DOHH2 (cell line): ENCODE measurements around the gene METRN.

Experiments
- H3F3A ChIP-seq: fragments of 200-600 bp; sonication (generic), shearing (Covaris generic); 2 replicates; pipeline ENCODE4 v1.6.0; 2016; ENCODE audit warnings: antibody characterized with exemption, mild to moderate bottlenecking; ENCODE audit not compliant: control insufficient read depth, insufficient read depth
- H3K27ac ChIP-seq: fragments of 200-600 bp; sonication (generic); 2 replicates; pipeline ENCODE4 v1.5.1; 2014; ENCODE audit warnings: low read depth, mild to moderate bottlenecking, low read length, moderate library complexity
- H3K27me3 ChIP-seq: fragments of 200-600 bp; sonication (generic); 2 replicates; pipeline ENCODE4 v1.6.1; 2014; ENCODE audit warnings: mild to moderate bottlenecking, low read length, mixed read lengths; ENCODE audit not compliant: control insufficient read depth
- H3K36me3 ChIP-seq: fragments of 200-600 bp; sonication (generic); 2 replicates; pipeline ENCODE4 v1.6.1; 2014; ENCODE audit warnings: mild to moderate bottlenecking, low read length, moderate library complexity, mixed read lengths; ENCODE audit not compliant: control insufficient read depth
- H3K4me1 ChIP-seq: fragments of 200-600 bp; sonication (generic); 2 replicates; pipeline ENCODE4 v1.6.1; 2014; ENCODE audit warnings: mild to moderate bottlenecking, low read length, mixed read lengths; ENCODE audit not compliant: control insufficient read depth
- H3K4me2 ChIP-seq: fragments of 200-600 bp; sonication (generic); 2 replicates; pipeline ENCODE4 v1.6.0; 2014; ENCODE audit warnings: mild to moderate bottlenecking, low read length, moderate library complexity
- H3K4me3 ChIP-seq: fragments of 200-600 bp; sonication (generic); 2 replicates; pipeline ENCODE4 v1.5.1; 2014; ENCODE audit warnings: mild to moderate bottlenecking, low read length, mixed read lengths
- H3K79me2 ChIP-seq: fragments of 200-600 bp; sonication (generic); 2 replicates; pipeline ENCODE4 v1.6.1; 2014; ENCODE audit warnings: mild to moderate bottlenecking, low read length, mixed read lengths; ENCODE audit not compliant: control insufficient read depth
- H3K9me2 ChIP-seq: fragments of 200-600 bp; sonication (generic); replicated peaks from 2 replicates; pipeline ENCODE4 v1.6.1; 2014; ENCODE audit warnings: mild to moderate bottlenecking, low read length, mixed read lengths; ENCODE audit not compliant: control insufficient read depth
- H3K9me3 ChIP-seq: fragments of 200-600 bp; sonication (generic); 2 replicates; pipeline ENCODE4 v1.6.1; 2014; ENCODE audit warnings: antibody characterized with exemption, low read length, mixed read lengths; ENCODE audit not compliant: control insufficient read depth, insufficient read depth
- H4K20me1 ChIP-seq: fragments of 200-600 bp; sonication (generic); 2 replicates; pipeline ENCODE4 v1.6.0; 2014; ENCODE audit warnings: low read depth, mild to moderate bottlenecking, antibody characterized with exemption, low read length, moderate library complexity; ENCODE audit not compliant: control insufficient read depth, insufficient read depth
- CTCF ChIP-seq: fragments of 200-600 bp; sonication (generic); IDR thresholded peaks from one replicate; pipeline ENCODE4 v1.5.1; 2014; ENCODE audit warnings: antibody characterized with exemption, mild to moderate bottlenecking, low read depth, low read length; ENCODE audit not compliant: poor library complexity, severe bottlenecking
- EZH2phosphoT487 ChIP-seq: fragments of 200-600 bp; sonication (generic); IDR thresholded peaks from 2 replicates; pipeline ENCODE4 v1.6.1; 2017; ENCODE audit warnings: borderline replicate concordance, mild to moderate bottlenecking, antibody characterized with exemption, low read length, moderate library complexity, mixed read lengths

Gene METRN

GRCh38 chr16:735982-736453 is 21.1 kb downstream of the METRN start:
- H4K20me1 ChIP-seq: no peaks in the 10 kb centered on the region
- peaks cover 87% of the 10 kb centered on the region for H3K36me3 ChIP-seq
- no peaks in the 10 kb centered on the region for H3K27me3 ChIP-seq
- no peaks in the 10 kb centered on the region for H3K9me2 ChIP-seq
- H3K9me3 ChIP-seq: no peaks in the 10 kb centered on the region
- TF ChIP-seq CTCF: no peak
- no peak for TF ChIP-seq EZH2phosphoT487
- H3K4me3 ChIP-seq: peak overlapping the region; percentile 96
- peaks cover 77% of the 10 kb centered on the region for H3K4me1 ChIP-seq
- peak overlapping the region; percentile 100 for H3K4me2 ChIP-seq
- H3F3A ChIP-seq: peaks cover 15% of the 10 kb centered on the region
- peak overlapping the region; percentile 100 for H3K27ac ChIP-seq
- H3K79me2 ChIP-seq: peaks cover 44% of the 10 kb centered on the region

- H3K4me3 ChIP-seq: peak overlapping the region; percentile 96
- TF ChIP-seq EZH2phosphoT487 (no peak), CTCF (no peak)
- H3K27me3 ChIP-seq: no peaks in the 10 kb centered on the region
- H3K9me3 ChIP-seq: no peaks in the 10 kb centered on the region
- H3K27ac ChIP-seq: peak overlapping the region; percentile 100
- peaks cover 44% of the 10 kb centered on the region for H3K79me2 ChIP-seq
- H3K9me2 ChIP-seq: no peaks in the 10 kb centered on the region
- peaks cover 15% of the 10 kb centered on the region for H3F3A ChIP-seq
- peaks cover 78% of the 10 kb centered on the region for H3K36me3 ChIP-seq
- peak overlapping the region; percentile 100 for H3K4me2 ChIP-seq
- H4K20me1 ChIP-seq: no peaks in the 10 kb centered on the region
- peaks cover 74% of the 10 kb centered on the region for H3K4me1 ChIP-seq
Observed at GRCh38 chr16:736936-737481, 22.1 kb downstream of the METRN start.

GRCh38 chr16:739560-740458 is 24.9 kb downstream of the METRN start:
- H3K36me3 ChIP-seq: peaks cover 50% of the 10 kb centered on the region
- peak overlapping the region; percentile 96 for H3K4me3 ChIP-seq
- H3F3A ChIP-seq: peaks cover 15% of the 10 kb centered on the region
- peaks cover 42% of the 10 kb centered on the region for H3K79me2 ChIP-seq
- no peaks in the 10 kb centered on the region for H3K9me2 ChIP-seq
- H3K27ac ChIP-seq: peak overlapping the region; percentile 100
- no peaks in the 10 kb centered on the region for H3K9me3 ChIP-seq
- H3K4me1 ChIP-seq: peaks cover 55% of the 10 kb centered on the region
- no peaks in the 10 kb centered on the region for H4K20me1 ChIP-seq
- no peaks in the 10 kb centered on the region for H3K27me3 ChIP-seq
- peak overlapping the region; percentile 100 for H3K4me2 ChIP-seq
- no peak for TF ChIP-seq CTCF
- no peak for TF ChIP-seq EZH2phosphoT487
